Endometrial microvascular endothelial cells (primary cell): ENCODE data around the gene TKT. TPM values are rescaled to one million over a fixed set of nuclear protein-coding genes. Genes with fewer than 3 reads are reported as not detected.

ENCODE experiments used
- in situ Hi-C: cut with HindIII; loops from 2 replicates; pipeline ENCODE4 v1.10.0; 2017; ENCODE audit warnings: low sequenced_read_pairs, low pct_unique_long_range_greater_than_20kb; ENCODE audit errors: inconsistent ontology term
- total RNA-seq: library from RNA; depleted of rRNA; stranded (reverse); fragments of >200 nt; gene quantifications from one replicate; pipeline ENCODE4 v1.2.3, GENCODE V29; 2015; ENCODE audit errors: inconsistent ontology term

Gene TKT
- total RNA-seq, 1 donor from 2014 or later, result 579 TPM

DNA sequence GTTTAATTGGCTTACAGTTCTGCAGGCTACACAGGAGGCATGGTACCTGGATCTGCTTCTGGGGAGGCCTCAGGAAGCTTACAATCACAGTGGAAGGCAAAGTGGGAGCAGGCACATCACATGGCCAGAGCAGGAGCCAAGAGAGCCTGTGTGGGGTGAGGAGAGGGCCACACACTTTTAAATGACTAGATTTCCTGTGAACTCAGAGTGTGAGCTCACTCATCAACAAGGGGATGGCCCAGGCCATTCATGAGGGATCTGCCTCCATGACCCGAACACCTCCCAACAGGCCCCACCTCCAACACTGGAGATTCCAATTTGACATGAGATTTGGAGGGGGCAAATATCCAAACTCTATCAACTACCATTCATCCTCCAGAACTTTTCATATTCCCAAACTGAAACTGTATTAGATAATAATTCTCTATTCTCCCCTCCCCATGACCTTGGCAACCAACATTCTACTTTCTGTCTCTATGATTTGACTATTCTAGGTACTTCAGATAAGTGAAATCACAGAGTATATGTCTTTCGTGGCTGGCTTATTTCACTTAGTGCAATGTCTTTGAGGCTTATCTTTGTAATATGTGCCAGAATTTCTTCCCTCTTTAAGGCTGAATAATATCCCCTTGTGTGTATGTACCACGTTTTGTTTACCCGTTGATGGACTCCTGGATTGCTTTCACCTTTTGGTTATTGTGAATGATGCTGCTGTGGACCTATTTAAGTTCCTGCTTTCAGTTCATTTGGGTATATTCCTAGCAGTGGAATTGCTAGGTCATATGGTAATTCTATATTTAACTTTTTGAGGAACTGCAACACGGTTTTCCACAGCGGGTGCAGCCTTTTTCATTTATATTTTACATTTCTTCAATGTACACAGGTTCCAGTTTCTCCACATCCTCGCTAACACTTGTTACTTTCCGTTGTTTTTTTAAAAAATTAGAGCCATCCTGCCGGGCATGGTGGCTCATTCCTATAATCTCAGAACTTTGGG lies 43.8 kb downstream of the TKT start:
- in situ Hi-C loops, result no loop called here

DNA sequence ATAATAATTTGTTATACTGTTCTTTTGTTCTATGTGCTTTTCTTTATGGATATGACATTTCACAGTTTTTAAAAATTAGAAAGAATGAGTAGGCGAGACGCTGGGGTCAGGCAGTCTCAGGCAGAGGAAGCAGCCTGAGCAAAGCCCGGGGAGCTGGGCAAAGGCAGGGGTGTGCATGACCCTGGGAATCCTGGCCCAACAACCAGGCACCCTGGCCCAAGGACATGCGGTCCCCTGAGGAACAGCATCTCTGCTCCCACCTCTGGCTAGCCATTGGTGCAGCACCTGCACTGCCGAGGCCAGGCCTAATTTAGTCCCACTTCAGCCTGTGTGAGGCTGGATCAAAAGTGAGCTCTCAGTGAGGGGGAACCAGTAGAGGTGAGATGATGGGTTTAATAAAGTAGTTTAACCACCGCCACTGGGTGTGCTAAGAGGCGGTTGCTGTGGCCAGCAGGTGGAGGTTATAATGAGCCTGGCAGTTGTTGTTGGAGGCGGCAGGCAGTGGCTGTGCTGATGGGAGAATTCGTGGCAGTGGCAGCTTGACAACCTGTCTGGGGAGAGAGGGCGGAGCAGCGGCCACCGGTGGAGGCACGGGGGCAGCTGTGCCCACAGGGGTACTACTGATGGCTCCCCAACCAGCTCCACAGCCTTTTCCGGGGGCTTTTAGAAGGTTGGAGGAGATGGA lies 53.3 kb downstream of the TKT start:
- in situ Hi-C loops, result no loop called here

DNA sequence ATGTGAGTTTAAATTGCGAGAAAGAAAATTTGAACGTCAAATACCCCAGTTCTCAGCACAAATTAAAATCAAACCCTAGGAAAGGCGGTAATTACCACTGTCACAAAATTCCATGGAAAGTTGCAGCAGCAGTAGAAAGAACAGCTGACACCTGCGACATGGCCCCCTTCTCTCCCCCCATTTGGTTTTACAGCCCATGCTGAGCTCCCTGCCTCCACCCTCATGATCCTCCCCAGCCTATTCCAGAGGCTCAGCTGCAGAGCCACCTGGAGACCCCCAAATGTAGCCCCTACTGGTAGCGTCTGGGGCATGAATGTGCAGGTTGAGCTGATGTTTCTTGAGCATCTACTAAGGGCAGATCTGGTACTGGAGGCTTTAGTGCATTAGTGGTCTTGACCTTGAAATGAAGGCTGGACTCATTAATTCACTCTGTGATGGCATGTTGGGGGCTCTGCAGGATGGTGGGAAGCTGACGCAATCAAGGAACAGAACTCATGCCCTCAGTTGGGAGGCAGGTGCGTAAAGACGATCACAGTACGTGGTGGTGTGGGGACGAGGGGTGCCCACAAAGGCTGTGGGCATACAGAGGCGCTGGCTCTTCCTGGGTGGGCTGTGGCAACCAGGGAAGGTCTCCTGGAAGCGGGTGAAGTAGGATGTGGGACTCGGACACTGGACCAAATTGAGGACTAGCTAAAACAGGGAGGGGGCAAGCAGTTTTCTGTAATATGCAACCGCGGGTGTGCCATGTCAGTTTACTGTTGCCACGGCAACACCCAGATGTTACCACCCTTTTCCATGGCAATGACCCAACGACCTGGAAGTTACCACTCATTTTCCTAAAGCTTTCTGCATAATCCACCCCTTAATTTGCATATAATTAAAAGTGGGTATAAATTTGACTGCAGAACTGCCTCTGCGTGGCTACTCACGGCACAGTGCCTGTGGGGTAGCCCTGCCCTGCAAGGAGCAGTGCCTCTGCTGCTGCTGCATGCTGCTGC lies 55.0 kb downstream of the TKT start:
- in situ Hi-C loops, result no loop called here

DNA sequence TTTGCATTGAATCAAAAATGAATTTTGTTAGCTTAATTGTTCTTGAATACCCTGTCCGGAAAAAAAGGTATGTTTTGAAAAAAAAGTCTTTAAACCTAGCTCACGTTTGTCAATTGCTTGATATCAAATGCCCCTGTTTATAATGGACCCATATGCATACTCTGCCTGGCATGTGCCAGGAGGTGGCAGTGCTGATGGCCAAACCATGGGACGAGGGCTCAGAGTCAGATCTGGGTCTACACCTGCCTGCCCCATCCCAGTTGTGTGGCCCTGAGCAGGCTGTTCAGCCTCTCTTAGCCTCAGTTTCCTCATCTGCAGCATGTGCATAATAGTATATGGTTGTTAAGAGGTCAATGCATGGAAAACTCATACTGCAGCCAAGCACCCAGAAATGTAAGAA lies 56.0 kb downstream of the TKT start:
- in situ Hi-C loops, result no loop called here

DNA sequence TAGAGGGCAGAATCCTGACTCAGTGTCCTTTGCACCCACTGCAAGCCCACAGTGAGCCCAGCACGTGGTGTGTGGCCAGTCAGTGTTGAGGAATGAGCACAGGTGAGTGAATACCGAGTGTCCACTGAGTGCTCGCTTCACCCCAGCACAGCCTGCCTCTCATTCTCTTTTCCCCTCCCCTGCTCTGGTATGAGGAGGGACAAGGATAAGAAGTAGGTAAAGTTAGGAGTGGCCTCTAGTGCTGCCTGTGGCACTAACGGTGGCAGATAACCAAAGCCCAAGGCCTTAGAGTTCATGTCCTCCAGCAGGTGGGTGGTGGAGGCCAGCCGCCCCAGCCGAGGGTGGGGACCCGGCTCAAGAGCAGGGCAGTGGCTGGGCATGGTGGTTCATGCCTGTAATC lies 56.8 kb downstream of the TKT start:
- in situ Hi-C loops, result no loop called here

DNA sequence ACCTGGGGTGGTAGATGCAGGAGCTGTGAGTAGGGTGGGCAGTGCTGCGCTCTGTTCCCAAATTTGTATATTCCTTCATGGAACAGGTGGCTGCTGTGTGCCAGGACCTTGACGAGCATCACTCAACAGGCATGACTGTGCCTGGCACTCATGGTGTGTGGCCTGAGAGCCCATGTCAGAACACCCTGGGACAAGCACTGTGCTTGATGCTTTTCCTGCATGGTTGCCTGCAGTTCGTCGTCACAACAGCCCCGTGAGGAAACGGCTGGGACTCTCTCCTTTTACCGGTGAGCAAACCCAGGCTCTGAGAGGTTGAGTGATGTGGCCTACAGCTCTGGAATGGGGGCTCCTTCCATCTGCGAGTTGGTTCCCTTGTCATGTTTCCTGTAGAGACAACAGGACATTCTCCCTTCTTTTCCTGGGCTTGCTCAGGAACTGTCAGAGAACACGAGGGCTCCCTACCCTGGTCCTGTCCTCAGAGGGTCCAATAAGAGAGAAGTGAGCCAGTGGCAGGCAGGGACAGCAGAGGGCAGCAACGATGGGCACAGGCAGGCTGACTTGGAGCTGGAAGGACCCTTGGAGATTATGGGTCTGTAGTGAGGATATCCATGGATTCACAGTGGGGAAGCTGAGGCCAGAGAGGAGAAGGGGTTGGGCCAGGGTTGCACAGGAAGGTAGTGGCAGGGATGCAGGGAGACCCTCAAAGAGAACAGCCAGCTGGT lies 57.4 kb downstream of the TKT start:
- in situ Hi-C loops, result no loop called here

DNA sequence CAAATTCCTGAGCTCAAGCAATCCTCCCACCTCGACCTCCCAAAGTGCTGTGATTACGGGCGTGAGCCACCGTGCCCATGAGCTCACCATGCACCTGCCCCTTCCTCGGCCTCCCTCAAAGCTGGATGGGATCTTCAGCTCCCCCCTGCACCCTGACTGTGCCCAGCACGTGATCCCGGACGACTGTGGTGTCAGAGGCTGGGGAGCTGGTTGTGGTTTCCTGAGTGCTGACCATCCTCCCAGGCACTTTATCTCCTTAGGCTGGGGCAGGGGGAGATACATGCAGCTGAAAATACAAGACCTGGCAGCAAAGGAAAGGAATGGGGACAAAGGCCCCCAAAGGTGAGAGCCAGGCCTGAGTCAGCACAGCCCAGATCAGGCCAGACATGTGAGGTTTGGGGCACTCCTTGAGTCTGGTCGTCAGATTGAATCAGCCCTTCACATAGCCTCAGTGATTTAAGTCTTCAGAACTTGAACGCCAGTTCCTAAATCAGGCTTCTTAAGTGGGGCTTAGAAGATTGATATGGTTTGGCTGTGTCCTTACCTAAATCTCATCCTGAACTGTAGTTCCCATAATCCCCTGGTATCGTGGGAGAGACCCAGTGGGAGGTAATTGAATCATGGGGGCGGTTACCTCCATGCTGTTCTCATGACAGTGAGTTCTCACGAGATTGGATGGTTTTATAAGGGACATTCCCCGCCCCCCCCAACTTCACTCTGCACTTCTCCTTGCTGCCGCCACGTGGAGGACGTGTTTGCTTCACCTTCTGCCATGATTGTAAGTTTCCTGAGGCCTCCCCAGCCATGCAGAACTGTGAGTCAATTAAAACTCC lies 59.0 kb downstream of the TKT start:
- in situ Hi-C loops, result no loop called here

DNA sequence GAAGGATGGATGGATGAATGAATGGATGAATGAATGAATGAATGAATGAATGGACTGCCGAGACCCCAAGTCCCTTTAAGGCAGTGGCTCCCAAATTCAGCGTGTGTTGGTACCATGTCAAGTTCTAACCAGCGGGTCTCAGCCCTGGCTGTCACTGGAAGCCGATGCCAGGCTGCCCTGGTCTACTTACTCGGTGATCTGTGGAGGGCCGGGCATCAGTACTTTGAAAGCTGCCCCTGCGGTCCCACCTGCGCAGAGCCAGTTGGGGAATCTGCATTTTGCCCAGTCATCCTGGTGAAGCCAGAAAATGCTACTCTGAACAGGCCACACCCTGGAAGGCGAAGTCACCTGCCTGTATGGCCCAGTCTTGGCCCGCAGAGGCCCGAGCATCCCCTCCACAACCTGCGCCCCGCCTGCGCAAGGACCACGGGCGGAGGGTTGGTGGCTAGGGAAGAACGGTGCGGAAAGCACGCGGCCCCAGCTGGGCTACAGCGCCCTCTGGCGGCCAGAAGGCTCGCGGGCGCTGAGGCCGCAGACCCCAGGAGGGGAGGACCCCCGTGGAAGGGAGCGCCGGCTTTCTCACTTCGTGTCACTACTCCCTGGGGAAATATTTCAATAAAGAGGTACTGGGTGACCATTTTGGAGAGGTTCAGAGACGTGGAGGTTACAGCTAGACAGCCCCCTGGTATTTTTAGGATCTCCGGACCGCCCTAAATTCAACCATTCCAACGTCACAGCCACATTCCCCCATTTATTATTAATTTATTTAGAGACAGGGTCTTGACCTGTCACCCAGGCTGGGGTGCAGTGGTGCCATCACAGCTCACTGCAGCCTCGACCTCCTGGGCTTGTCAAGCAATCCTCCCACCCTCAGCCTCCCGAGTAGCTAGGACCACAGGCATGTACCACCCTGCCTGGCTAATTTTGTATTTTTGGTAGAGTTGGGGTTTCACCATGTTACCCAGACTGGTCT lies 59.9 kb downstream of the TKT start:
- in situ Hi-C loops, result no loop called here

DNA sequence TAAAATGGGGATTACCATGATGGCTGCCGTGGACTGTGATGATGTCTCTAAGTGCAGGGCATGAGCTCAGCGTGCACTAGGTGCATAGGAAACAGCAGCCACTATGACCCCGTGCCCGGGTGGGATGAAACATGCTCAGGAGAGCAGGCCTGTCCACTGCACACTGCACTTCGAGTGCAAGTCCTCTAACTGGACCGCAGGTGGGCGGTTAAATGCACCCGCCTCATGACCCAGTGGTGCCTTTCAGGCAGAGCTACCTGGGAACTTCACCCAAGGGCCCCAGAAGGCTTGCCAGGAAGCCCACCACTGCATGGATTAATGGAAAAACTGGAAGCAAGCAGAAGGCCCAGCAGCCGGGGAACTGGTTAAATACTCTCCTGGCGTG lies 60.8 kb downstream of the TKT start:
- in situ Hi-C loops, result no loop called here

DNA sequence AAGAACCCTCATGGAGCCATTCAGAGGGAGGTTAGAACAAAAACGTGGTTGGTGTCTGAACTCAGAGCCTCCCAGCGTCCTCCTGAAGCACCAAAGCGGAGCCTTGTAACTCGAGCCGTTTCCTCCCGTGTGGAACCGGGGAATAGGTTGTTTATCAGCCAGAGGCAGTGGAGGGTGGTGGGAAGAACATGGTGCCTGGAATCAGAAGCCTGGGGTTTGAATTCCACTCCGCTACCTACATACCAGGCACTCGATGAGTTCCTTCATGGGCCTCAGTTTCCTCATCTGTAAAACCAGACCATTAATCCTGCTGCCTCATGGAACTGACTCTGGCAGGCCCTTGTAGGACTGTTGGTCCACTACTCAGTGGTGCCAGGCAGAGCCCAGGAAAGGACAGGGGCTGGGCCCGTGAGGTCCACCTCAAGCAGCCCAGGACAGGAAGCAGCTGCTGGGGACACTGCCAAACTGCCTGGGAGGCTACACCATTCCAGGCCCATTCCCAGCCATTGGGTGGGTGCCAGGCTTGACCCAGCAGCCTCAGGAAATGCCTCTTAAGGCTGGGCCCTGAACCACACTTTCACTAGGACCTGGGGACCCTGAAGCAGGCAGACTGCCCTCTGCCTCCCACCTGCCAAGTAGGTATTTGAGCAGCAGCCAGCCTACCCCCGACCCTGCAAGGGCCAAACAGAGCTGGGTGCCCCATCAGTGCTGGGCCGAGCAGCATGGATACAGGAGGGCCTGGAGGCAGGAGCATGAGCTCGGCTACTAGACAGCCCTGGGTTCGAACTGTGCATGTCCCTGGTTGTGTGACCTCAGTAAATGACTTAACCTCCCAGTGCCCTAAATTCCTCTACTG lies 61.4 kb downstream of the TKT start:
- in situ Hi-C loops, result no loop called here

DNA sequence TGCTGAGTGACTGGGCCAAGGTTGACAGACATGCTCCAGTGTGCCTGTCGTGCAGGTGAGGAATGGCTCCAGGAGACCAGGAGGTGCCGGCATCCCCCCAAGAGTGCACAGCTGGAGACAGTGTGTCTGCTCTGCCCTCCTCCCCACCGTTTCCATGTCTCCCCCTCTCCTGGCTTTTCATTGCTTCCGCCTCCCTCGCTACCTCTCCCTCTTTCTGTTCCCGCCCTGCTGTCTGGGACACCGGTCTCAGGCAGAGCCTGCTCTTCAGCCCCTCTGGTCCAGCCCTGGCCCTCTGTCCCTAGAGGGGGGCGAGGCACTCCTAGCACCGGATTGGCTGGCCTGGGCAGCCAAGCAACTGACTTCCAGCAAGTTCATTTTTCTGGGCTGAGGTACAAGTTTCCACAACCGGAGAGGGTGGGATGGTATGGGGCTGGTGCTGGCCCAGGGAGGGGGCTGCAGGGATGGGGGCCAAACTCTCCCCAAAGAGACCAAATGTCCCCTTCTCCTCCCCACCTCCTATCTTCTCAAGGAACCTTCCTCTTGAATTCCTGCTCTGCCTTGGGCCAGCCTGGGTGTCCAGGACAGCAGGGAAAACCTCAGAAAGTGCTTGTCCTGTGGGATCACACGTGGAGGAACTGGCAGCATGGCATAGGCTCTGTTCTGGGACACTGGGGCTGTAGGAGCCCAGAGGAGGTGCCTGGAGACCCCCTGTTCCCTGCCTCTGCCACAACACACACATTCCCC lies 62.2 kb downstream of the TKT start:
- in situ Hi-C loops, result no loop called here

DNA sequence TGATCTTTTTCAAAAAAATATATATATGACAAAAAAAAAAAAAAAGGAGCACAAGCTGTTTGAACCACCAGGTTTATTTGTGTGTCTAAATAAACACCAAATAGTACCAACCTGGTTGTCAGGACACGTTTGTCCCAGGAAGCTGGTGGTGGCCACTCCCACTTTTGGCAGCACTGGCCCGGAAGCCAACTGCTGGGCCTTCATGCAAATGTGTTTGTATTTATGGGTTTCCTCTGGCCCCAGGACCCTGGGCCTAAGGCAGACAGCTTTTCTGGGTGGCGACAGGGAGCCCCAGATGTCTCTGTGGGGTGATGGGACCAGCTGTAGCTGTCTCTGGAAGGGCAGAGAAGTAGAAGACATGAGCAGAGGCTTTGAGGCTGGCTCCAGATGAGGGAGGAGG lies 63.2 kb downstream of the TKT start:
- in situ Hi-C loops, result no loop called here

DNA sequence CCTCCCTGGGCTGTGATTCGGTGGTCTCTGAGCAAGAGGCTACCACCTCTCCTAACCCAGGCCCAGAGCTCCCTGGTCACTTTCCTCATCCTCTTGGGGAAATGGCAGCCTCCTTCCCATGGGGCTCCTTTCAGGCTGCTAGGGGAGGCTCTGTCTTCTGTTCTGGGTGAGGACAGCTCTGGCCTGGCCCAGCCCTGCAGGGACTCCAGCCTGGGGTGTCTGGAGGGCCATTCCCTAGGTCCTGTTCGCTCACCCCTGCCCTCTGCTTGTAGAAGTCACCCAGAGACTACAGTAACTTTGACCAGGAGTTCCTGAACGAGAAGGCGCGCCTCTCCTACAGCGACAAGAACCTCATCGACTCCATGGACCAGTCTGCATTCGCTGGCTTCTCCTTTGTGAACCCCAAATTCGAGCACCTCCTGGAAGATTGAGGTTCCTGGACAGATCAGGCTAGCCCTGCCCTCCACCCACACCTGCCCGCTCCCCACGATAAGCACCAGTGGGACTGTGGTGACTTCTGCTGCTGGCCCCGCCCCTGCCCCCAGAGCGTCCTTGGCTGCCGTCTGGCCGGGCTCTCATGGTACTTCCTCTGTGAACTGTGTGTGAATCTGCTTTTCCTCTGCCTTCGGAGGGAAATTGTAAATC lies 63.9 kb downstream of the TKT start:
- in situ Hi-C loops, result no loop called here

DNA sequence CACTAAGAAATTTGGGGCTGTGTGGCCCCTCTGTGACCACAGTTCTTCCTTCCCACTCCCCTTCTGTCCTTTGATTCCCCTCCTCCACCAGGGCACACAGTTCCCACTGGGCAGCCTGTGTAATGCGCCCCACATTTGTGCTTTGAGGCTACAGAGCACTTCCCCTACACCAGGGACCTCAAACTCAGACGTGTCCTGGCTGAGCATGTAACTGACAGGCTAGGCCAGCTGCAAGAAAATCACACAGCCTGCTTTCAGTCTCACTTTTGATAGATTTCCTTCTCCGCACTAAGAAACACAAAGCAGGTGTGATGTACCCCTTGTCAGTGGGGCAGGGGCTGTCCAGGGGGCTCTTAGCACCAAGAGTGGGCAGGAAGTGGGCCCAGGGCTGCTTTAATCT lies 65.2 kb downstream of the TKT start:
- in situ Hi-C loops, result no loop called here

DNA sequence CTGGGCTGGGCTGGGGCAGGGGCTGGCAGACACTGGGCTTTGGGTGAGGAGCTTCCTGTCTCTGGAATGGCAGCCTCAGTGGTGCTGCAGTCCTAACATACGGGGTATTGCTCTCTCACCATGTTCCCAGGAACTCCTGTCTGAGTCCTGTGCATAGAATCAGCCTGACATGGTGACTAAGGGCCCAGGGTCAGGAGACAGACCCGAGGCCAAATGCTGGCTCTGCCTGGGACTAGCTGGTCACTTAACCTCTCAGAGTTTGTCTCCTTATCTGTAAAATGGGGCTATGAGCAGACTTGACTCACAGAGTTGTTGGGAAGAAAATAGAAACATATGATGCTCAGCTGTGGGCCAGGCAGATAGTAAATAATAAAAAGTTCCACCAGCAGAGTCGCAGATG lies 66.5 kb downstream of the TKT start:
- in situ Hi-C loops, result no loop called here
